ENCODE data around the gene CD81.

The CD81 gene

GRCh38 chr11:2391181-2391975, 14.3 kb downstream of the CD81 start:
- DNase-seq, result no peak

GRCh38 chr11:2392241-2392959, 15.3 kb downstream of the CD81 start:
- no peak for DNase-seq

- DNase-seq, result no peak
These were observed 16.2 kb downstream of the CD81 start for GRCh38 chr11:2393111-2393868.

GRCh38 chr11:2393941-2394817, 17.1 kb downstream of the CD81 start:
- no peak for DNase-seq

- DNase-seq, result no peak
These were observed 17.7 kb downstream of the CD81 start for GRCh38 chr11:2394818-2395105.

- no peak for DNase-seq
These were observed 18.2 kb downstream of the CD81 start for GRCh38 chr11:2395211-2395730.

- no peak for DNase-seq
These were observed 18.7 kb downstream of the CD81 start for GRCh38 chr11:2395856-2396255.

- DNase-seq, result no peak
These were observed 19.4 kb downstream of the CD81 start for GRCh38 chr11:2396471-2396870.

GRCh38 chr11:2397005-2397404, 19.9 kb downstream of the CD81 start:
- no peak for DNase-seq

GRCh38 chr11:2398664-2399355, 21.7 kb downstream of the CD81 start:
- no peak for DNase-seq

- no peak for DNase-seq
These were observed 22.5 kb downstream of the CD81 start for GRCh38 chr11:2399488-2400068.

GRCh38 chr11:2400069-2400761, 23.1 kb downstream of the CD81 start, which contains the start of gene TSSC4:
TSSC4 (plus strand) TSS chr11:2400750; CDS start chr11:2402634, 1,884 bp downstream.
- peak; percentile 100 for DNase-seq

GRCh38 chr11:2400762-2401435, 23.8 kb downstream of the CD81 start:
- no peak for DNase-seq

GRCh38 chr11:2401436-2401984, 24.4 kb downstream of the CD81 start:
- DNase-seq, result no peak

- DNase-seq, result no peak
These were observed 25.0 kb downstream of the CD81 start for GRCh38 chr11:2402106-2402505.

- no peak for DNase-seq
These were observed 26.0 kb downstream of the CD81 start for GRCh38 chr11:2402890-2403645.

- DNase-seq, result no peak
These were observed 27.7 kb downstream of the CD81 start for GRCh38 chr11:2404735-2405196.

GRCh38 chr11:2406451-2406850, 29.3 kb downstream of the CD81 start:
- no peak for DNase-seq

GRCh38 chr11:2406878-2407410, 29.8 kb downstream of the CD81 start:
- no peak for DNase-seq
